HL-60 (cell line): ENCODE data around the gene VAV2.
A peak's percentile ranks its signal among the peaks of the same experiment; 100 is the strongest.

Experiments used
- DNase-seq, 2 experiments: peaks; one replicate each; pipeline ENCODE4 v3.0.0-alpha.2; 2010 to 2020; ENCODE audit warnings: low read depth in 1 of 2, low spot score in 1 of 2
- H3K27ac ChIP-seq: fragments of 250-450 bp; sonication (Bioruptor Pico); replicated peaks from 2 replicates; pipeline ENCODE4 v1.5.1; 2020; ENCODE audit warnings: mild to moderate bottlenecking, moderate library complexity
- H3K27me3 ChIP-seq: fragments of 250-450 bp; sonication (Bioruptor Pico); 2 replicates; pipeline ENCODE4 v1.5.1; 2021; ENCODE audit warnings: mild to moderate bottlenecking, moderate library complexity; ENCODE audit not compliant: insufficient read depth, poor library complexity, severe bottlenecking
- H3K4me3 ChIP-seq: replicated peaks from 2 replicates; pipeline ENCODE4 v1.5.1; 2011; ENCODE audit warnings: mild to moderate bottlenecking, control low read depth, low read length; ENCODE audit not compliant: insufficient read depth
- GABPA ChIP-seq: IDR thresholded peaks from 2 replicates; pipeline ENCODE4 v1.6.1; 2012; ENCODE audit warnings: low read depth
- POLR2AphosphoS5 ChIP-seq: IDR thresholded peaks from 2 replicates; pipeline ENCODE4 v1.6.1; 2012; ENCODE audit warnings: low read depth
- SPI1 ChIP-seq: IDR thresholded peaks from 2 replicates; pipeline ENCODE4 v1.6.1; 2012; ENCODE audit warnings: low read depth, mild to moderate bottlenecking, borderline replicate concordance
- TF ChIP-seq, protein P1 (sequence below): IDR thresholded peaks from 2 replicates; pipeline ENCODE4 v1.6.1; 2012; ENCODE audit warnings: low read depth; ENCODE audit not compliant: insufficient replicate concordance
- TF ChIP-seq, protein P2 (sequence below): IDR thresholded peaks from one replicate; pipeline ENCODE4 v1.5.1; 2011; ENCODE audit warnings: low read length, control low read depth, inconsistent platforms; ENCODE audit not compliant: insufficient read depth

Gene VAV2

DNA sequence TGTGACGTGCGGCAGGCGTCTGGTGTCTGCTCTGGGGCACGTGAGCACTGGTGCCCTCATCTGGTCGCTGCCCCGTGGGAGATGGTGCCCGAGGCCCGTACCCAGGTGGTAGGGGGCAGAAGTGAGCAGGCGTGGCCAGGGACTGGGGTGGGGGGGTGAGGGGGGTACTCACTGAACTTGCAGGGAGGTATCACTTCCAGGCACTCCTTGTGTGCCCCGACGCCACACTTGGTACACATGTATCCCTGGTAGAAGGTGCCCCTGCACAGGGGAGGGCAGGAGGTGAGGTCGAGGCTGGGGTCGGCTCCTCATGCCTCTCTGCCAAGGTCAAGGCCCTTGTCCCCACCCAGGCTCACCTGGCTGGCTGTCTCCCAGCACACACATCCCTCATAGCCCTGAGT, 208.8 kb downstream of the VAV2 start:
- no peaks in the 10 kb centered on the region for H3K27me3 ChIP-seq
- DNase-seq, result no peak
- TF ChIP-seq, protein P1, sequence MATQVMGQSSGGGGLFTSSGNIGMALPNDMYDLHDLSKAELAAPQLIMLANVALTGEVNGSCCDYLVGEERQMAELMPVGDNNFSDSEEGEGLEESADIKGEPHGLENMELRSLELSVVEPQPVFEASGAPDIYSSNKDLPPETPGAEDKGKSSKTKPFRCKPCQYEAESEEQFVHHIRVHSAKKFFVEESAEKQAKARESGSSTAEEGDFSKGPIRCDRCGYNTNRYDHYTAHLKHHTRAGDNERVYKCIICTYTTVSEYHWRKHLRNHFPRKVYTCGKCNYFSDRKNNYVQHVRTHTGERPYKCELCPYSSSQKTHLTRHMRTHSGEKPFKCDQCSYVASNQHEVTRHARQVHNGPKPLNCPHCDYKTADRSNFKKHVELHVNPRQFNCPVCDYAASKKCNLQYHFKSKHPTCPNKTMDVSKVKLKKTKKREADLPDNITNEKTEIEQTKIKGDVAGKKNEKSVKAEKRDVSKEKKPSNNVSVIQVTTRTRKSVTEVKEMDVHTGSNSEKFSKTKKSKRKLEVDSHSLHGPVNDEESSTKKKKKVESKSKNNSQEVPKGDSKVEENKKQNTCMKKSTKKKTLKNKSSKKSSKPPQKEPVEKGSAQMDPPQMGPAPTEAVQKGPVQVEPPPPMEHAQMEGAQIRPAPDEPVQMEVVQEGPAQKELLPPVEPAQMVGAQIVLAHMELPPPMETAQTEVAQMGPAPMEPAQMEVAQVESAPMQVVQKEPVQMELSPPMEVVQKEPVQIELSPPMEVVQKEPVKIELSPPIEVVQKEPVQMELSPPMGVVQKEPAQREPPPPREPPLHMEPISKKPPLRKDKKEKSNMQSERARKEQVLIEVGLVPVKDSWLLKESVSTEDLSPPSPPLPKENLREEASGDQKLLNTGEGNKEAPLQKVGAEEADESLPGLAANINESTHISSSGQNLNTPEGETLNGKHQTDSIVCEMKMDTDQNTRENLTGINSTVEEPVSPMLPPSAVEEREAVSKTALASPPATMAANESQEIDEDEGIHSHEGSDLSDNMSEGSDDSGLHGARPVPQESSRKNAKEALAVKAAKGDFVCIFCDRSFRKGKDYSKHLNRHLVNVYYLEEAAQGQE, result no peak
- TF ChIP-seq GABPA, result no peak
- TF ChIP-seq POLR2AphosphoS5, result no peak
- no peak for TF ChIP-seq SPI1
- TF ChIP-seq, protein P2, sequence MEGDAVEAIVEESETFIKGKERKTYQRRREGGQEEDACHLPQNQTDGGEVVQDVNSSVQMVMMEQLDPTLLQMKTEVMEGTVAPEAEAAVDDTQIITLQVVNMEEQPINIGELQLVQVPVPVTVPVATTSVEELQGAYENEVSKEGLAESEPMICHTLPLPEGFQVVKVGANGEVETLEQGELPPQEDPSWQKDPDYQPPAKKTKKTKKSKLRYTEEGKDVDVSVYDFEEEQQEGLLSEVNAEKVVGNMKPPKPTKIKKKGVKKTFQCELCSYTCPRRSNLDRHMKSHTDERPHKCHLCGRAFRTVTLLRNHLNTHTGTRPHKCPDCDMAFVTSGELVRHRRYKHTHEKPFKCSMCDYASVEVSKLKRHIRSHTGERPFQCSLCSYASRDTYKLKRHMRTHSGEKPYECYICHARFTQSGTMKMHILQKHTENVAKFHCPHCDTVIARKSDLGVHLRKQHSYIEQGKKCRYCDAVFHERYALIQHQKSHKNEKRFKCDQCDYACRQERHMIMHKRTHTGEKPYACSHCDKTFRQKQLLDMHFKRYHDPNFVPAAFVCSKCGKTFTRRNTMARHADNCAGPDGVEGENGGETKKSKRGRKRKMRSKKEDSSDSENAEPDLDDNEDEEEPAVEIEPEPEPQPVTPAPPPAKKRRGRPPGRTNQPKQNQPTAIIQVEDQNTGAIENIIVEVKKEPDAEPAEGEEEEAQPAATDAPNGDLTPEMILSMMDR, result no peak
- no peak overlapping the region for H3K27ac ChIP-seq
- H3K4me3 ChIP-seq, result no peak overlapping the region

DNA sequence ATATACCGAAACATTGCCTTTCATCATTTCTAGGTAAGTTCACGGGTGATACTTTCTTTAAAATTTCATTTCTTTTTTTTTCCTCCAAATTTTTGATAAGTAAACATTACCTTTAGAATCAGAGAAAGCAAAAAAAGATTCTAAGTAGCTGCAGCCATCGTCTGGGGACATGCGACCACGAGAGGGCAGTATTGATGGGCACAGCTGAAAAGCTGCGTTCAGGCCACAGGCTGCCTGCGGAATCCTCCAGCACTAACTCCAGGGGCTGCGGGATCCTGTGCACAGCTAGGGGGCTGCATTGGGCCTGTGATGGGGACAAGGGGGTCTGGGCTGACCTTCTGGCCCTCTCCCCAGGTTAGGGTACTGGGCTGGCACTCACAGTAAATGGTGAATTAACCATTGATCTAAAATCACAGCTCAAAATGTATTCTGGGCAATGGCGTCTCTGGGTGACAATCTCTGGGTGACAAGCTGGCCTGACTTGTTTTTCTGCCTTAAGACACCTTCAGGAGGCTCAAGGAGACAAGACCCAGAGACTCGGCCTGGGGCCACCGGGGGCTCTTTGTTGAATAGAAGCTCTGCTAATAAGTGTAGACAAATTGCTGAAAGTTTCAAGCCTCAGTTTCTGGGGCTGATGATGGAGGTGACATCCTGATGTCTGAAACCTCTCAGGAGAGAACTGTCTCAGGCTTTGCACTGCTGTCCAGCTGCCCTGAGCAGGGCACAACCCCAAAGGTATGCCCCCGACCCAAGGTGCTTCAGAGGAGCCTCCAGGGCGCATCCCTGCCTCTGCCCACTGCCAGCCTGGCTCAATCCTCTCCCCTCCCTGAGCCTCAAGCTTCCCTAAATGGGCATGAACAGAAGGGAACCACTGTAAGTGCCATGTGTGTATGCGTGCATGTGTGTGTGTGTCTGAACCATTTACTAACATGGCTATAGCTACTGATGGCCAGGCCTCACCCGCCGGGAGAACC, 209.7 kb downstream of the VAV2 start:
- no peak overlapping the region for H3K4me3 ChIP-seq
- no peaks in the 10 kb centered on the region for H3K27me3 ChIP-seq
- peak; percentile 41 to 59 for DNase-seq
- no peak for TF ChIP-seq POLR2AphosphoS5
- TF ChIP-seq, protein P2, result peak; percentile 95
- H3K27ac ChIP-seq, result no peak overlapping the region

DNA sequence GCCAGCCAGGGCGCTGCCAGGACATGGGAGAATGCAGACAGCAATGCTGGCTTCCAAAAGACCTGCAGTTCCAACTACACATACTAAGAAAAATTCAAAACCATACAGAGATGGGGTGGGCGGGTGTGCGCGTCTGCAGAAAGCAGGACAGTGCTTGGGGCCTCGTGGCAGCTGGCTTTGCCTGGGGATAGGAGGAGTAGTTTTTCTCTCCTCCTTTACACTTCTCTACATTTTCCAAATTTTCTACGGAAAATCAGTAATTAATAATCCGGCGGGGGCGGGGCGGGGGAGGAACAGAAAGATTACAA, 210.3 kb downstream of the VAV2 start:
- Histone ChIP-seq H3K27me3 (no peaks in the 10 kb centered on the region), H3K4me3 (no peak overlapping the region), H3K27ac (no peak overlapping the region)
- TF ChIP-seq SPI1 (no peak), POLR2AphosphoS5 (no peak), GABPA (no peak)
- TF ChIP-seq, protein P1, result no peak
- TF ChIP-seq, protein P2, result no peak
- no peak for DNase-seq
